ENCODE measurements around the gene DENR. TPM values are rescaled to one million over a fixed set of nuclear protein-coding genes. Genes with fewer than 3 reads are reported as not detected.

The DENR gene
- total and polyA plus RNA-seq, 2 of the 13 experiments (the other 11 are each of a cell fraction or from before 2014, with no cell fraction given): 30.0 to 59.1 TPM

GRCh38 chr12:122752464-122753318 is at the start of gene DENR (continued):
- TF ChIP-seq ELK4 (CRISPR knock-in tag; IDR thresholded peaks at IDR 0.05; ENCODE audit: borderline replicate concordance): peak; percentile 89
- TF ChIP-seq ZNF407 (CRISPR knock-in tag; IDR thresholded peaks at IDR 0.05; ENCODE audit: not compliant biosample characterization): peak; percentile 54
- peak; percentile 90; the same call in 1 of the 2 replicates for TF ChIP-seq BCL3 (CRISPR knock-in tag; IDR thresholded peaks at IDR 0.05)
- peak; percentile 81; the same call in 1 of the 2 replicates for TF ChIP-seq ZZZ3 (CRISPR knock-in tag; IDR thresholded peaks at IDR 0.05; ENCODE audit: borderline replicate concordance)
- no peak for TF ChIP-seq NFAT5 (CRISPR knock-in tag; IDR thresholded peaks at IDR 0.05)
- TF ChIP-seq ZNF615 (CRISPR knock-in tag; IDR thresholded peaks at IDR 0.05; ENCODE audit: borderline replicate concordance): no peak
- TF ChIP-seq ZNF253 (CRISPR knock-in tag; IDR thresholded peaks at IDR 0.05; ENCODE audit: borderline replicate concordance): no peak
- TF ChIP-seq ZNF30 (CRISPR knock-in tag; IDR thresholded peaks at IDR 0.05): no peak
- no peak for TF ChIP-seq RFX1 (IDR thresholded peaks at IDR 0.05)
